Activated naive CD4-positive, alpha-beta T cell treated with anti-CD3 and anti-CD28 coated beads, Interleukin-2, amount 50 U/mL, for 72 hours (primary cell): Measurements from ENCODE around the gene SPPL3. TPM values are rescaled to one million over a fixed set of nuclear protein-coding genes. Genes with fewer than 3 reads are reported as not detected.
"Not testable (repeated sequence)": the region's sequence is repeated elsewhere in the genome, so short reads cannot be mapped to it uniquely, and the experiment has no call there.

Source experiments
- ATAC-seq, 2 donors: fragments of 150-1000 bp; cut with Tn5 transposase; 2 replicates each; pipeline ENCODE4 v1.10.0; 2021; ENCODE audit warnings: mild to moderate bottlenecking in 2 of 2, moderate library complexity in 2 of 2
- DNase-seq, 2 donors: peaks; one replicate each; pipeline ENCODE4 v3.0.0; 2021 to 2022; ENCODE audit warnings: low spot score in 2 of 2
- H3K27ac Mint-ChIP-seq, 2 donors: one replicate each; pipeline ENCODE4 v1.8.0; 2022; ENCODE audit warnings: mild to moderate bottlenecking in 2 of 2, mixed read lengths in 2 of 2
- H3K36me3 Mint-ChIP-seq, 2 donors: one replicate each; pipeline ENCODE4 v1.8.0; 2022; ENCODE audit warnings: mixed read lengths in 2 of 2
- H3K9me3 Mint-ChIP-seq, 2 donors: one replicate each; pipeline ENCODE4 v1.8.0; 2022; ENCODE audit warnings: mixed read lengths in 2 of 2
- total RNA-seq, 2 donors: library from RNA; stranded (reverse); gene quantifications; one replicate each; pipeline ENCODE4 v1.2.3, GENCODE V29; 2022

SPPL3 gene
- total RNA-seq, 2 donors from 2014 or later, result 26.7 to 33.3 TPM

DNA sequence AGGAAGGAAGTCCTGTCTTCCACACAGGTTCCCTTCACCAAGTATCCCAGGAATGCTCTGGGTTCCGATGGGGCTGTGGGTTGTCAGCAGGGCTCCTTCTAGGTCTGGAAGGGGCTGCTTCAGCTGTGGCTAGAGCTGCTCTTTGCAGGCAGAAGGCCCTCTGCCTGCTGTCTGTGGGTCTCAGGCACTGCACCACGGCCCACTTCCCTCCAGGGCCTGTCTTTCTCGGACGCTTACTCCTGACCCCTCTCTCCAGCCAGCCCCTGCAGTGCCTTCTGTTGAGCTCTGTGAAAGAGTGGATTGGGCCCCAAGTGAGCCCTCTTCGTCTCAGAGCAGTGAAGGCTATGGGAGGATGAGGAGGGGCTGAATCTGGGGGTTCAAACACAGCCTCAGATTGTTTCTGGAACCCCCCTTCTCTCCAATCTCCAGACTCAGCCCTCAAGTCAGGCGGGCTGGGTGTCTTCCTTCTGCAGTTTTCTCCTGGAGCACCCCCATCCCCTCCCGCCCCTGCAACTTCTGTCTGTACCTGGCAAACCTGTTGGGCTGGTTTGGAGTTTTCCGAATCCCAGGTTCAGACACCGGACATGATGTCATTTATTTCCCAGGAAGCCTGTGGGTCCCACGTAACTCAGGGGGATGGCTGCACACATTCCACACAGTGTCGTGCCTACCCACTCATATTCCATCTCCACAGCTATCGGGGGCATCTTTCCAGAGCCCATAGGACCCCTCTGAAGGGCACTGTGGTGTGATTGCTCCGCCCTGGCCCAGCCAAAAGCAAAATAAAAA is 24.9 kb upstream of the SPPL3 start:
- H3K9me3 Mint-ChIP-seq, result no peaks in the 10 kb centered on the region
- DNase-seq (no peak), ATAC-seq (peak; percentile 64 to 74)
- no peak overlapping the region for H3K27ac Mint-ChIP-seq
- H3K36me3 Mint-ChIP-seq, result no peaks in the 10 kb centered on the region

DNA sequence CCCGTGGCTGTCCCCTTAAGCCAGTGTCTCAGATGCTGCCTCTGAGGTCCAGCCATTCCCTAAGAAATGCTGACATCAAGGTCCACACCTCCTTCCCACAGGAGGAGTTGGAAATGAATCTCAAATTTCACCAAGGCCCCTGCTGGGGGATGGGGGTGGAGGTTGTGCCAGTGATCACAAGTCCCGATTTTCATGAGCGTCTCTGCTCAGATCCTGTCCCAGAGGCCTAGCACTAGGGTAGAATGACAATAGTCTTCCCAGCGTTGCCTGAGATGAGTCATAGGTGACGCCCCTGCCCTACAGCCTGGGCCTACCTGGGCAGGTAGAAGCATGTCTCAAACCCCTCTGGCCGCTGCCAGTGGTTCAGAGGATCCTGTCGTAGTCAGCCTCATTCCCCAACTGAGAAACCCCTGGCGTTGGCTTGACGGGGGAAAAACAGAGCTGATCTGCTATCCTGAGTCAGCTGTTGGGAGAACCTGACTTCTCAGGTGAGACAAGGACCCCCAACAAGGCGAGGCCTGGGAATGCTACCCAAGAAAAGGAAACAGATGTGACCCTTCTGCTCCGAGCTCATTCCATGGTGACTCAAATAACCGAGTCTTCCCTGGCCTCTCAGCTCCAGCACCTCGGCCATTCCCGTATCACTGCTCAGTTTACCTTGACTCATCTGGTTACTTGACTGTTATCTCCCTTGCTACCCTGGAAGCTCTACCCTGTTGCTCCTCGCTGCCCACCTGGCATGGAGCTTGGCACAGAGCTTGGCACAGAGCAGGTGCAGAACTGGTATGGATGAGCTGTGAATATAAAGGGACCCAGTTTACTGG is 21.8 kb upstream of the SPPL3 start:
- DNase-seq, result peak in 1 of 2 donors; percentile 47
- no peak overlapping the region for H3K27ac Mint-ChIP-seq
- peak; percentile 39 to 56 for ATAC-seq
- H3K36me3 Mint-ChIP-seq, result no peaks in the 10 kb centered on the region
- no peaks in the 10 kb centered on the region for H3K9me3 Mint-ChIP-seq

DNA sequence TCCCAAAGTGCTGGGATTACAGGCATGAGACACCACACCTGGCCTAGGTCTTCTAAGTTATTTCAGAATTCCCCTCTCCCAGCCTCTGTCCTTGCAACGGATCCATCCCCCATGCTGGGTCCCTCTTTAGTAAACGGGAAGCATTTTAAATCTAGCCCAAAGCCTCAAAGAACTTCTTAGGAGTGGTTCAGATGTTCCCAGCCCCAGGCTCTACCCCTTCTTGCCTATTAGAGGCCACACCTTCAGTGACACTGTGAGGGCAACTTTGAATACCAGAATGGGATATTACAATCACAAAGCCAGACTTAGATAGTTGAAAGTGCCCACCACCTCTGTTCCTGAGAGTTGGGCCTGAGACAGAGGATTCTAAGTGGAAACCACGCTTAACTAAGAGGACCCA is 18.1 kb upstream of the SPPL3 start:
- Mint-ChIP-seq H3K27ac (no peak overlapping the region), H3K9me3 (peaks cover 4 to 5% of the 10 kb centered on the region in 2 donors), H3K36me3 (peaks cover 0 to 6% of the 10 kb centered on the region in 2 donors)
- ATAC-seq (no peak), DNase-seq (no peak)

DNA sequence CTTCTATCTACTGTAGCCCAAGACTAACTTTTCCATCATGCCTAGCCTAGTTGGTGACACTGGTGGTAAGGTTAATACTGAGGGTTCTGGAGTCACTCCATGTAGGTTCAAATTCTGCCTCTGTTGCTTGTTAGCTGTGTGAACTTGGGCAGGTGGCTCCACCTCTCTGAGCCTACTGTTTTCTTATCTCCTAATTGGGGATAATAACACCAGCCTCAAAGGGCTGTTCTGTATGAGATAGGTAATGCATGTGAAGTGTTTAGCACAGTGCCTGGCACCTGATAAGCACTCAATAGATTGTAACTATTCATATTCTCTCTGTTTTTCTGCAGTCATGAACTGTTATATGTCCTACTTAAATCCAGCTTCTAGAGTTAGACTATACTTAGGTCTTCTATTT is 17.5 kb upstream of the SPPL3 start:
- DNase-seq (no peak), ATAC-seq (no peak)
- Mint-ChIP-seq H3K27ac (no peak overlapping the region), H3K9me3 (peaks cover 5 to 8% of the 10 kb centered on the region in 2 donors), H3K36me3 (peaks cover 4 to 6% of the 10 kb centered on the region in 2 donors)

DNA sequence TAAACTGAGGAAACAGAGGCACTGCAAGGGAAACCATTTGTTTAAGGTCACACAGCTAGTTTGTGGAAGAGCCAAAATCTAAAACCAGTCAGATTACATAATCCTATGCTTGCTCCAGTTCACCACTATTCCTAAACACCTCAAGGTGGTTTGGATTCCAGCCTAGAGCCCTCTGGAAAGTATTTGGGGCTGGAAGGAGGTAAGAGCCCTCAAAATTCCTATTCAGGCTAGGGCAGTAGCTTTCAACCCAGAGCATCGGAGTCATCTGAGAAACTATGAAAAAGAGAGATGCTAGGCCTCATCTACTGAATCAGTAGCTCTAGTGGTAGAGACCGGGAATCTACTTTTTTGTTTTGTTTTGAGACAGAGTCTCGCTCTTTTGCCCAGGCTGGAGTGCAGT is 16.0 kb upstream of the SPPL3 start:
- ATAC-seq (no peak), DNase-seq (no peak)
- Mint-ChIP-seq H3K27ac (no peak overlapping the region), H3K9me3 (peaks cover 5 to 9% of the 10 kb centered on the region in 2 donors), H3K36me3 (peaks cover 6% of the 10 kb centered on the region in 2 donors)

DNA sequence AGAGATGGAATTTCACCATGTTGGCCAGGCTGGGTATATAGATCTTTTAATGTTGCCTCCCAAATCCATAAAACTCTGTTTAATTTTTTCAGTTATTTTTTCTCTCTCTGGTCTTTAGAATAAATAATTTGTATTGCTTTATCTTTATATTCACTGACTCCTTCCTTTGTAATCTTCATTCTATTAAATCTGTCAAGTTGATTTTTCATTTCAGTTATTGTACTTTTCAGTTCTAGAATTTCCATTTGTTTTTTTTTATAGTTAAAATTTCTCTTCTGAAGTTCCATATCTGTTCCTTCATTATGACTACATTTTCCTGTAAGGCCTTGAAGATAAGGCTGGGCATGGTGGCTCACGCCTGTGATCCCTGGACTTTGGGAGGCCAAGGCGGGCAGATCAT is 13.6 kb upstream of the SPPL3 start:
- H3K27ac Mint-ChIP-seq, result no peak overlapping the region
- peaks cover 5 to 9% of the 10 kb centered on the region in 2 donors for H3K9me3 Mint-ChIP-seq
- peaks cover 6% of the 10 kb centered on the region in 2 donors for H3K36me3 Mint-ChIP-seq
- DNase-seq (no peak), ATAC-seq (no peak)

DNA sequence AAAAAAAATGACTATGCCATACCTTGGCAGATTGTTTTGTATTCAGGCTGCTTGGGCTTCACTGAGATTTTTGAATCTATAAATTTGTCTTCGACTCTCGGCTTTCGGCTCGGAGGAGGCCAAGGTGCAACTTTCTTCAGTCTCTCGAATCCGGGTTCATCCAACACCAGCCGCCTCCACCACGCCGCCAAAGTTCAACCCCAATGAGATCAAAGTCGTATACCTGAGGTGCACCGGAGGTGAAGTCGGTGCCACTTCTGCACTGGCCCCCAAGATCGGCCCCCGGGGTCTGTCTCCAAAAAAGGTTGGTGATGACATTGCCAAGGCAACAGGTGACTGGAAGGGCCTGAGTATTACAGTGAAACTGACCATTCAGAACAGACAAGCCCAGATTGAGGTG is 12.4 kb upstream of the SPPL3 start:
- DNase-seq (no peak), ATAC-seq (no peak)
- H3K36me3 Mint-ChIP-seq, result peaks cover 6% of the 10 kb centered on the region in 2 donors
- H3K27ac Mint-ChIP-seq, result peak overlapping the region in 1 of 2 donors; percentile 75
- peaks cover 5 to 9% of the 10 kb centered on the region in 2 donors for H3K9me3 Mint-ChIP-seq

DNA sequence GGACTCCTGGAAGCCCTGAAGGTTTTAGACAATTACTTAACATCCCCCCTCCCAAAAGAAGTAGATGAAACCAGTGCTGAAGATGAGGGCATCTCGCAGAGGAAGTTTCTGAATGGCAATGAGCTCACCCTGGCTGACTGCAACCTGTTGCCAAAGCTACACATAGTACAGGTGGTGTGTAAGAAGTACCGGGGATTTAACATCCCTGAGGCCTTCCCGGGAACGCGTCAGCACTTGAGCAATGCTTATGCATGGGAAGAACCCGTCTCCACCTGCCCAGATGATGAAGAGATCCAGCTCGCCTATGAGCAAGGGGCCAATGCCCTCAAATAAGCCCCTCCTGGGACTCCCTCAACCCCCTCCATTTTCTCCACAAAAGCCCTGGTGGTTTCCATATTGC is 10.6 kb upstream of the SPPL3 start:
- H3K9me3 Mint-ChIP-seq, result peaks cover 5 to 9% of the 10 kb centered on the region in 2 donors
- ATAC-seq, result no peak
- H3K36me3 Mint-ChIP-seq, result peaks cover 6% of the 10 kb centered on the region in 2 donors
- no peak overlapping the region for H3K27ac Mint-ChIP-seq
- no peak for DNase-seq

DNA sequence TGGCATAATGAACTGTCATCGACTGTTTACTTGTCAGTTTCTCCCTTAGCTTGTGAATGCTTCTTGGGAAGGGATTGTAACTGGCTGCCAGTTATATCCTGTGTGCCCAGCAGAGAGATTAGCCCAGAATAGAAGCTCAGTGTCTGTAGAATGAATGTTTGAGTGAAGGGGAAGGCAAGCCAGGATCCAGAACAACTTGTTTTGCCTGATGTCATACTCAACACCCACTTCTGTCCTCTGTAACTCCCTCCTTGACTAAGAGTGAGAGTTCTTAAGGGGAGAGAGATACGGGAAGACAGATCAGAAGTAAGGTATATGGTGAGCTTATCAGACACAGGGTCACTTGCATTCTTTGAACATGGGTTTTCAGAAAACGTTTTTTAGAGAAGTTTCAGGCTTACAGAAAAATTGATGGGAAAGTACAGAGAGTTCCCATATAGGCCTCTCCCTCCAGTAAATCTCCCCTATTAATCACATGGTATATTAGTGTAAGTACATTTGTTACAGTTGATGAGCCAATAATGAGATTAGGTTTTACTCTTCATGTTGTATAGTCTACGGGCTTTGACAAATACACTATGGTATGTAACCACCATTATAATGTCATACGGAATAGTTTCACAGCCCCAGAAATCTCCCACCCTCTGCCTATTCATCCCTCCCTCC is 5.6 kb upstream of the SPPL3 start:
- no peak overlapping the region for H3K27ac Mint-ChIP-seq
- ATAC-seq, result no peak
- no peak for DNase-seq
- no peaks in the 10 kb centered on the region for H3K36me3 Mint-ChIP-seq
- H3K9me3 Mint-ChIP-seq, result no peaks in the 10 kb centered on the region

DNA sequence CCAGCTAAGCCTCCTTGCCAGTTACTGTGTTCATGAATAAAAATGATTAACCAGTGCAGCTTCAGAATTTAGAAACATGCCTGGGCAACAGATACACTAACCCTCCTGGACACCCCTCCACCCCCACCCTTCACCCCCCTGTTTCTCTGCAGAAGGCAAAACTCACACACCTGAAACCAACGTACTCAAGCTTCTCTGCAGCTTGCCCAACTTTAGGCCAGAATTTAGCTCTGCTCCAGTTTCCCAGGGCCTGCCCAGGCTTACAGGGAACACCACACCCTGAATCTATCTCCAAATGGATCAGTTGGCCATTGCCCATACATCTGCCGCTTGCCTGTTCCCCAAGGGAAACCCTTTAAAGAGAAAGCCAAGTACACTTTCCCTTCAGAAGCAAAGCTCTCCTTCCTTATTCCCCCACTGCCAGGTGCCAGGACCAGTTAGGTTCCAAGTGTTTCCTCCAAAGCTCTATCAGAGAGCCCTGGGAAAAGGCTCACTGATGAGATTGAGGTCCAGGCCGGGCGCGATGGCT is 1.8 kb upstream of the SPPL3 start:
- Mint-ChIP-seq H3K36me3 (peaks cover 12 to 16% of the 10 kb centered on the region in 2 donors), H3K27ac (peak overlapping the region in 1 of 2 donors; percentile 53)
- DNase-seq, result no peak

DNA sequence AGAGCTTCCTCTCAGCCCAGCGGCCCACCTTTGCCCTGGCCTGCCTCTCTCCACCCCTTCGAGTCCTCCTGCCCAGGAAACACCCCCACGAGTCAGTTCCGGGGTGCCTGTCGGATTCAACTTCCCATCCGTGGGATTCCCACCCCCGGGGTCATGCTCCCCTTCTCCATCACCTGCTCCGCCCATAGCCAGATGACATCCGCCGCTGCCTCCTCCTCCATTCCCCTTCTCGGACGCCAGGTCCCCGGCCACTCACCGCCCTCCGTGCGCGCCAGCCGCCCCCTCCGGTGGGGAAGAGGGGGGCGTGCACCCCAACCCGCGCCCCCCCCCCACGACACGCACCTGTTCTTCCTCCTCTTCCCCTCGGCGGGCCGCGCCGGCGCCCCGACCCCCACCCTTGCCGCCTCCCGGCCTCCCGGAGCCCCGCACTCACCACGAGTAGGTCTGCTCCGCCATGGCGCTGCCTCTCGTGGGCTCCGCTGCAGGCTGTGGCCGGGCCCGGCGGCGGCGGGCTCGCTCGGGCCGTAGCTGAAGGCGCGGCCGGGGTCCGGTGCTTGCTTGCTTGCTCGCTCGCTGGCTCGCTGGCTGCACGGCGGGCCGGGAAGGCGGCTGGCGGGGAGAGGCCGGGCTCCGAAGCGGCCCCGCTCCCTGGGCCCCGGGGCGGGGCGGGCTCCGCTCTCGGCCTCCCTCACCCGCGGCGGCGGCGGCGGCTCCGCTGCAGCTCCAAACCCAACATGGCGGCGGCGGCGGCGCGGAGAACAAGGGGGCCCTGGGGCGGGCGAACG is 554 bp downstream of the SPPL3 start:
- Mint-ChIP-seq H3K27ac (peak overlapping the region; percentile 87 to 99), H3K9me3 (no peaks in the 10 kb centered on the region), H3K36me3 (peaks cover 12 to 16% of the 10 kb centered on the region in 2 donors)
- DNase-seq (peak; percentile 54 to 70), ATAC-seq (peak; percentile 69 to 76)

More for the DNA sequence above, 1.8 kb upstream of the SPPL3 start:
- H3K9me3 Mint-ChIP-seq, result no peaks in the 10 kb centered on the region
- no peak for ATAC-seq

DNA sequence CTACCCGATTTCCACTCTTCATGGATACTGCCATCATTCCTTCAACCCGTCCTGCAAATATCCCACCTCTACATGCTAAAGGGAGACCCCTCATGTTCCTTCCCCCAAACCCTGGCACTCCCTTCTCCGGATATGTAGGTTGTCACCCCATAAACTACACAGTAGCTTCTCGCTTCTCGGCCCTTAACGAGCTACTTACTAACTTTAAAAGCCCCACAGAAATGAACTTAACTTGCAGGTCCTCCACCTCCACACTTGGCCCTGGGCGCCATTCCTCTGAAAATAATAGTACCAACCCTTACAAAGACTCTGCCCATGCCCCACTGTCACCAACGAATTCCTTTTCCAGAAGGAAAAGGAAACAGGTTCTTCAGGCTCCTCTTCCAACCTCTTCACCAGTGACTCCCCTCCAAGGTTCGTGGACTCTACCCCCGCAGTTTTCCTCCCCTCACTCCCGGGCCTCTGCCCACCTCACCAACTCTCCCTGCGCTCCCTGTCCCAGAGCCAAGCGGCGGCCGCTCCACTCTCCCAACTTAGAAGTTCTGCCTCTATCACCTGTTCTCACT is 1.2 kb downstream of the SPPL3 start:
- Mint-ChIP-seq H3K36me3 (peaks cover 12 to 16% of the 10 kb centered on the region in 2 donors), H3K27ac (peak overlapping the region; percentile 87 to 99), H3K9me3 (no peaks in the 10 kb centered on the region)
- DNase-seq (no peak), ATAC-seq (no peak)

DNA sequence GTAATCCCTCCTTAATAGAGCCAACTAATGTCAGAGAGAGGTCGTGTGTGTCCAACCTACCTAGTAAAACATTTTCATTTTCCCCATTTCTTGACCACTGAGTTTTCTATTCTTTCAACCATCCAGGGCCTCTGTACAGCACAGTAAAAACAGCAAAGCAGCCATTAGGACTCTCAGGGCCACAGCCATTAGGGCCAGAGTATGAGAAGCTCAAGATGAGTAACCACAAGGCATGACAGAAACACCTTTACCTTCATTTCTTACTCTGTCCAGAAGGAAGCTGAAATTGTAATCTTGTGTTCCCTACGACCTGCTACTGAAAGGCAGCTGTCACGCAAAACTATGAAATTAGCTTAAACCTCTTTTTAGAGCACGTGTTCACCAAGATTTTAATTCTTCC is 2.3 kb downstream of the SPPL3 start:
- DNase-seq (no peak), ATAC-seq (no peak)
- Mint-ChIP-seq H3K36me3 (peaks cover 12 to 16% of the 10 kb centered on the region in 2 donors), H3K27ac (no peak overlapping the region), H3K9me3 (no peaks in the 10 kb centered on the region)

DNA sequence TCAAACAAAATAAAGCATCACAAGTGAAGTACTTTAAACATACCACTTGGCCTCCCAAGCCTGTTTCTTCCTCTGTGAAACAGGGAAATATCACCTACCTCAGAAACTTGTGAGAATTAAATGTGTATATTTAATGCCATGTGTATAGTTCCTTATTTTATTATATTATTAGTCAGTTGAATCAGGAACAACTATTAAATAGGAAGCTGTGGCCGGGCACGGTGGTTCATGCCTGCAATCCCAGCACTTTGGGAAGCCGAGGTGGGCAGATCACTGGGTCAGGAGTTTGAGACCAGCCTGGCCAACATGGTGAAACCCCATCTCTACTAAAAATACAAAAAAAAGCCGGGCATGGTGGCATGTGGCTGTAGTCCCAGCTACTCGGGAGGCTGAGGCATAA is 3.1 kb downstream of the SPPL3 start:
- not testable (repeated sequence) for ATAC-seq, DNase-seq, H3K9me3 Mint-ChIP-seq, H3K27ac Mint-ChIP-seq
- peaks cover 12 to 16% of the 10 kb centered on the region in 2 donors for H3K36me3 Mint-ChIP-seq

DNA sequence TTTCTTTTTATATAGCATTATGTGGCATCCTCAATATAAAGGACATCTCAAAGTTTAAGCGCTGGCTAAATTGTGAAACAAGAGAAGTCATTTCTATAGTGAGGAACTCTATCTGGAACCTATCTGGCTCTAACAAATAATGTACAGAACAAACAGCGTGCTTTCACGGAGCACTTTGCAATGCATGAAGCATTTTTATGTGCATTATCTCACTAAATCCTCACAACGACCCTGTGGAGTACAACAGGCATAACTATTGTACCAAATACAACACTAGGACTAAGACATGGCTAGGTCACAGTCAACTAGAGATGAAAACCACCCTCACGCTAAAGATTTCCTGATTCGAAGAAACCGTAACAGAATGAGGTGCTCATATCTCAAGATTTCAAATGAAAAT is 8.6 kb downstream of the SPPL3 start:
- H3K27ac Mint-ChIP-seq, result no peak overlapping the region
- no peaks in the 10 kb centered on the region for H3K9me3 Mint-ChIP-seq
- ATAC-seq (no peak), DNase-seq (no peak)
- peaks cover 0 to 8% of the 10 kb centered on the region in 2 donors for H3K36me3 Mint-ChIP-seq

DNA sequence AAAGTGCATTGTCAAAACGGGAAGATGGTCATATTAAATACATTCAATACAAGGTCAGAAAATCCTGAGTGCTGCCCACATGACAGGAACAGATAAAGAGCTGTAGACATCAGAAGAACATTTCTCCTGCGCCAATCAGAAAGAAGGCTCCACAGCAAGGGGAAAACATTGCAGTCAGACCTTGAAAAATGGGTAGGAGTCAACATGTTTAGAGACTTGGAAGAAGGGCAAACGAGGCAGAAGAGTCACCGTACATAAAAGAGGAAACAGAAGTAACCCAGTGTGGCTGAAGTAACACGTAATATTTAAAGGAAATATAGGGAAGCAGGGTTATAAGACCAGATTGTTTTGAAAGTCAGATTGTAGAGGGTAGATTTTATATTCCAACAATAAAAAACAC is 11.9 kb downstream of the SPPL3 start:
- Mint-ChIP-seq H3K9me3 (no peaks in the 10 kb centered on the region), H3K36me3 (peaks cover 0 to 8% of the 10 kb centered on the region in 2 donors), H3K27ac (no peak overlapping the region)
- no peak for DNase-seq
- peak; percentile 37 to 56 for ATAC-seq
